ENCODE measurements around the gene LMTK2.

Gene LMTK2

DNA sequence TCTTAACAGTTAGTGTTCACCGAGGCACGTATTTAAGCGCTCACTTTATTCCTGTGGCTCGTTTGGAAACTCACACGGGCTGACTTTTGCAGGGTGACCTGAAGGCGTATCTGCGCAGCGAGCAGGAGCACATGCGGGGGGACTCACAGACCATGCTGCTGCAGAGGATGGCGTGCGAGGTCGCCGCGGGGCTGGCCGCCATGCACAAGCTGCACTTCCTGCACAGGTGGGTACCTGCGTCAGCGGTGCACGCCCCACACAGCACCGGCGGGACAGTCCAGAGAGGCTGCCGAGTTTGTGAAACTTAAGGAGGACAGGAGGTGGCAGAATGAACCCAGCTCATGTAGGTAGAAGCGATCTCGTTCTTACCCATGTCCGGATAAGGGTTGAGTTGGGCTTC lies 64.8 kb downstream of the LMTK2 start:
- H3K27ac ChIP-seq = no peak overlapping the region

DNA sequence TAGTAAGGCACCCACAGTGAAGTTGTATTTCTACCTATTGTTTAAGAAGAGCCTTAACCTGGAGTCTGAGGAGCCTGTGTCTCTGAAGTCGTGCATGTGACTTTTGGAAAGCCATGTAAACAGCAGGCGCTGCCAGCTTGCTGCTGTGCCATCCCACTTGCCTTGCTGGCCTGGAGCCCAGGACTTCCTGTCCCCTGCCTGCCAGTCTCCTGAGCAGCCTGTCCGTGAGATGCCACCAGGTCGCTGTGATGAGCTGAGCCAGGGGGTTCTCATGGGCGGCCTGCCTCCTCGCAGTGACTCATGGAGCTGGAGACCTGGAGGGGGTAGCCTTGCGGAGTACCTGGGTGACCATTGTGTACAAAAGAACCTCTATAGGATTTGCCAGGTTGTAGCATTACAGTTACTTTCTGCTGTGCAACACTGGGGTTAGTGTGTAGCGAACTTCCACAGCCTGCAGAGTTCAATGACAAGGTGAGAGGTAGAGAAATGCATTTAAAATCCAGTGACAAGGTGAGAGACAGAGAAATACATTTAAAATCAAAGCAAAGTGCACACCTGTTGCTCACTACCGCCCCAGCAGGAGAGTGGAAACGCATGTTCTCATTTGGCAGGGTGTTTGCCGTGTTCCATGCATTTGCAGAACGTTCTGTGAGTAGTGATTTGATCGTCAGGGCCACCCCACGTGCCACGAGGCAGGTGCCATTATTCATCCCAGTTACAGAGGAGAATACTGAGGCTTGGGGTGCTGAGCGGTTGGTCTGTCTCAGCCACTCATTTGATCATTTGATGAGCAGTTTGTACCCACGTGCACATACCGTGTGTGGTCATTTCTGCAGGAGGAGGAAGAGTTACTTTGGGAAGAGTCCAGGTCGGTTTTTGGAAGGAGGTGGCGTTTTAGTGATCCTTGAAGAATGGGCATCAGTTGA lies 67.9 kb downstream of the LMTK2 start:
- no peak for TF ChIP-seq CTCF (IDR thresholded peaks at IDR 0.05)
- no peaks in the 10 kb centered on the region for H3K36me3 ChIP-seq (ENCODE audit: control insufficient read depth, insufficient read depth, low read length)
- H3K27ac ChIP-seq = no peak overlapping the region
- no peaks in the 10 kb centered on the region for H3K4me1 ChIP-seq
- no peak overlapping the region for H3K4me2 ChIP-seq (ENCODE audit: low read length)
- H2AFZ ChIP-seq = no peak overlapping the region
- no peak overlapping the region for H3K9ac ChIP-seq
- no peak overlapping the region for H3K4me3 ChIP-seq (ENCODE audit: low read depth, low read length)
- H3K79me2 ChIP-seq = peaks cover 4% of the 10 kb centered on the region
- no peaks in the 10 kb centered on the region for H3K9me3 ChIP-seq (ENCODE audit: control insufficient read depth, low read length)
- no peaks in the 10 kb centered on the region for H3K27me3 ChIP-seq (ENCODE audit: control insufficient read depth, insufficient read depth, low read length)

More for the DNA sequence above, 64.8 kb downstream of the LMTK2 start:
- TF ChIP-seq CTCF (IDR thresholded peaks at IDR 0.05) = no peak
- Histone ChIP-seq H3K36me3 (ENCODE audit: control insufficient read depth, insufficient read depth, low read length) (no peaks in the 10 kb centered on the region), H3K4me2 (ENCODE audit: low read length) (no peak overlapping the region), H3K9ac (no peak overlapping the region), H3K4me1 (no peaks in the 10 kb centered on the region), H2AFZ (no peak overlapping the region), H3K4me3 (ENCODE audit: low read depth, low read length) (no peak overlapping the region), H3K9me3 (ENCODE audit: control insufficient read depth, low read length) (no peaks in the 10 kb centered on the region), H3K79me2 (peaks cover 9% of the 10 kb centered on the region), H3K27me3 (ENCODE audit: control insufficient read depth, insufficient read depth, low read length) (no peaks in the 10 kb centered on the region)

DNA sequence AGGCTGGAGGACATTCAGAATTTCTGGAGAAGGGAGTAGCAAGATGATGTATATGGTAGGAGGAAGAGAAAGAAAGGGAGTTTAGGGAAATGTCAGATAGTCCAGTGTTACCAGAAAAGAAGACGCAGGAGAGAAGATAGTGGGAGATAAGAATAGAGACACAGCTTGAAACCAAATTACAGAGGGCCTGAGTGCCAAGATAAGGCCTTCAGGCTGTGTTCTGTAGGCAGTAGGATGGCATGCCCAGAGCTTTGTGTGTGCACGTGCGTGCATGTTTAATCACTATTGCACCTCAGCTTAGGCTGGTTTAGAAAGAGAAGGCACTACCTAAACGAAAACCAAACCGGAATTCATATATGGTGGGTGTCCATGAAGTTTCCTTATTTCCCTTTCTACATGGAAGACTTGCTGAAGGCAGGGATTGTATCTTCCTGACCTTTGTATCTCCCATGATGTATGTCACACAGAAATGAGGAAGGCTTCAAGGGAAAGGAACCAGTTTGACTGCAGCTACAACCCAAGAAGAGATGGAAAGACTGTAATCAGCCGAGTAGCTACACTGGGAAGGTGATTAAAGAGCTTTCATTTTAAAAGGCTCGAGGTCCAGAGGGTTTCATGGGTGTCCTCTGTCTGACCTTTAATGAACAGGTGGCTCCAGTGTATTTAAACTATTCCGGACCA lies 68.7 kb downstream of the LMTK2 start:
- Histone ChIP-seq H3K27ac (no peak overlapping the region), H3K36me3 (ENCODE audit: control insufficient read depth, insufficient read depth, low read length) (no peaks in the 10 kb centered on the region)

GRCh38 chr7:98177553-98177952 lies 70.9 kb downstream of the LMTK2 start:
- no peak for TF ChIP-seq CTCF (IDR thresholded peaks at IDR 0.05)
- Histone ChIP-seq H3K4me1 (no peaks in the 10 kb centered on the region), H3K27ac (no peak overlapping the region)

More for the DNA sequence above, 68.7 kb downstream of the LMTK2 start:
- Histone ChIP-seq H3K4me1 (no peaks in the 10 kb centered on the region), H3K4me3 (ENCODE audit: low read depth, low read length) (no peak overlapping the region), H3K9me3 (ENCODE audit: control insufficient read depth, low read length) (no peaks in the 10 kb centered on the region), H3K79me2 (no peaks in the 10 kb centered on the region), H3K9ac (no peak overlapping the region), H3K27me3 (ENCODE audit: control insufficient read depth, insufficient read depth, low read length) (no peaks in the 10 kb centered on the region), H3K4me2 (ENCODE audit: low read length) (no peak overlapping the region), H2AFZ (no peak overlapping the region)
- TF ChIP-seq CTCF (IDR thresholded peaks at IDR 0.05) = no peak

More at GRCh38 chr7:98177553-98177952, 70.9 kb downstream of the LMTK2 start:
- no peak overlapping the region for H3K4me2 ChIP-seq (ENCODE audit: low read length)
- H3K4me3 ChIP-seq (ENCODE audit: low read depth, low read length) = no peak overlapping the region
- no peak overlapping the region for H2AFZ ChIP-seq
- no peaks in the 10 kb centered on the region for H3K27me3 ChIP-seq (ENCODE audit: control insufficient read depth, insufficient read depth, low read length)
- H3K79me2 ChIP-seq = no peaks in the 10 kb centered on the region
- H3K9me3 ChIP-seq (ENCODE audit: control insufficient read depth, low read length) = no peaks in the 10 kb centered on the region
- H3K36me3 ChIP-seq (ENCODE audit: control insufficient read depth, insufficient read depth, low read length) = no peaks in the 10 kb centered on the region
- no peak overlapping the region for H3K9ac ChIP-seq

Measured in parathyroid adenoma (tissue), 2 donors.